ENCODE data around the gene LRRN4. TPM values are rescaled to one million over a fixed set of nuclear protein-coding genes. Genes with fewer than 3 reads are reported as not detected.

The LRRN4 gene
- total RNA-seq, 4 donors from 2014 or later = not detected

DNA sequence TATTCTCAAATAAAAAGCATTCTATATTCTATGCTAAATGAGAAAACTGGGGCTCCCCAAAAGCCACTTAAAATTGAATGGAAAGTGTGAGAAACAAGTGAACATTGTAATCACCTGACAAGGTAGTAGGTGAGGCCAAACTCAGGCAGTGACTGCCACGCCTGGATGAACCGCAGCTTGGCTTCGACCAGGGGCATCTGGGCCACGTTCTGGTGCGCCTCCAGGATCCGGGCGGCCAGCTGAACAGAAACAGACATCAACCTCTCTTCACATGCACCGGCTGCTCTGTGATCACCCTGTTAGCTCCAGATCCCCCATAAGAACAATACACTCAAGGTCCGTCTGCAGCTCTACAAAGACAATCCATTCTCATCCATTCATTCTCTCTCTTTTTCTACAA, 30.1 kb upstream of the LRRN4 start:
- Histone ChIP-seq H3K9me3 (no peaks in the 10 kb centered on the region), H3K4me3 (no peak overlapping the region), H3K36me3 (no peaks in the 10 kb centered on the region), H3K27me3 (no peaks in the 10 kb centered on the region), H3K4me1 (no peaks in the 10 kb centered on the region), H3K27ac (no peak overlapping the region)
- no peak for TF ChIP-seq EP300 (IDR thresholded peaks at IDR 0.05)
- no peak for TF ChIP-seq CTCF (IDR thresholded peaks at IDR 0.05)
- no peak for TF ChIP-seq POLR2A (IDR thresholded peaks at IDR 0.05)
- DNase-seq (ENCODE audit: low spot score in 2 of 2) = no peak
- WGBS, 2 donors = 84 to 85% methylated on average over 9 of the region's 9 CpGs

DNA sequence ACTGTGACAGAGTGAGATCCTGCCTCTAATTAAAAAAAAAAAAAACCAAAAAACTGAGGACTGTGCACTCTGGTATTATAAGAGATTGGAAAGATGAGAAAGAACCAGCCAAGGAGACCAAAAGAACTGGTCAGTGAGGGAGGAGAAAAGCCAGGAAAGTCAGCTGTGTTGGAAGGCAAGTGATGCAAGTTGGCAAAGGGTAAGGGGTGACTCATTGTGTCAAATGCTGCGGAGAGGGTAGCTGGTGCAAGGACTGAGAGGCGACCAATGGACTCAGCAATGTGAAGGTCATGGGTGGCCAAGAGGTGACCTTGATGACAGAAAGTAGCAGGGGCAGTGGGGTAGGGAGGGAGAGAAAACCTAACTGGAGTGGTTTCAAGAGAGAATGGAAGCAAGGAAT, 27.4 kb upstream of the LRRN4 start:
- no peaks in the 10 kb centered on the region for H3K4me1 ChIP-seq
- H3K4me3 ChIP-seq = no peak overlapping the region
- H3K9me3 ChIP-seq = no peaks in the 10 kb centered on the region
- no peaks in the 10 kb centered on the region for H3K36me3 ChIP-seq
- DNase-seq (ENCODE audit: low spot score in 2 of 2) = no peak
- no peak overlapping the region for H3K27ac ChIP-seq
- TF ChIP-seq EP300 (IDR thresholded peaks at IDR 0.05) = no peak
- no peak for TF ChIP-seq CTCF (IDR thresholded peaks at IDR 0.05)
- TF ChIP-seq POLR2A (IDR thresholded peaks at IDR 0.05) = no peak
- 47 to 57% methylated on average over 2 of the region's 2 CpGs for WGBS, 2 donors
- H3K27me3 ChIP-seq = no peaks in the 10 kb centered on the region

GRCh38 chr20:6079016-6079415, 25.2 kb upstream of the LRRN4 start:
- DNase-seq (ENCODE audit: low spot score in 2 of 2) = no peak
- no peak for TF ChIP-seq EP300 (IDR thresholded peaks at IDR 0.05)
- TF ChIP-seq POLR2A (IDR thresholded peaks at IDR 0.05) = no peak
- no peak for TF ChIP-seq CTCF (IDR thresholded peaks at IDR 0.05)
- 61 to 77% methylated on average over 2 of the region's 2 CpGs for WGBS, 2 donors
- Histone ChIP-seq H3K27ac (no peak overlapping the region), H3K36me3 (no peaks in the 10 kb centered on the region), H3K4me3 (no peak overlapping the region), H3K27me3 (no peaks in the 10 kb centered on the region), H3K4me1 (no peaks in the 10 kb centered on the region), H3K9me3 (no peaks in the 10 kb centered on the region)

DNA sequence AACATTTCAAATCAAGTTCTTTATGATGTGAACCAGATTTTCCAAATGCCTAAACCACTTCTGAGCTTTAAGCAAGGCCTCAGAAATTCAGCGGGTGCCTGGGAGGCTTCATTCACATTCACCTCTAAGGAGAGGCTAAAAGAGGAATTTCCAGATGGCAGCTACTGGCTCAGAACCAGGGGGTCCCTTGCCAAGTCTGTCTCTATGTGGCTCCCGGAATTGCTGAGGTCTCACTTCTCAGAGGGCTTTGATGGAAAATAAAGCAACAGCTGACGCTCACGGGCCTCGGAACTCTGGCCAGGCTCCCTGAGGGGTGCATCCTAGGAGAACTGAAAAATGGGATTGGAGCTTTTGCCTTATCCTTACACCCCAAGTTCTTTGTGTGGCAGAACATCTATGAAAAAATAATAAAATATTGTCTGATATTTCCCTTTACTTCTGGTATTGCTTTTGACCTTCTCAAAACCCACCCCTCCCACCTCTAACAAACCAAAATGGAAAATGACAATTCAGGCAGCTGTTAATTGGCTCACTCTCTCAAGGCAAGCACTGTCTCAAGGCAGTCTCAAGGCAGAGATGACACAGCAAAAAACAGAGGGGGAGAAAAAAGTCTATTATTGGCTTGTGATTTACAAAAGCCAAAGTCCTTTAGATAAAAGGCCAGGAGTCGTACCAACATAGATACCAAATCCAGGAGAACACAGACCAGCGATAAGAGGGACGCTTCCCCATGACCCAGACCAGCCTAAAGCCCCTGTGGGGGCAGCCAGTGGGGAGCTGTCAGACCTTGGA, 21.8 kb upstream of the LRRN4 start:
- Histone ChIP-seq H3K27me3 (no peaks in the 10 kb centered on the region), H3K9me3 (no peaks in the 10 kb centered on the region), H3K4me3 (no peak overlapping the region), H3K27ac (no peak overlapping the region), H3K4me1 (no peaks in the 10 kb centered on the region), H3K36me3 (no peaks in the 10 kb centered on the region)
- DNase-seq (ENCODE audit: low spot score in 2 of 2) = no peak
- 50% methylated on average over 8 of the region's 8 CpGs for WGBS, 2 donors
- TF ChIP-seq POLR2A (IDR thresholded peaks at IDR 0.05) (no peak), CTCF (IDR thresholded peaks at IDR 0.05) (no peak), EP300 (IDR thresholded peaks at IDR 0.05) (no peak)

DNA sequence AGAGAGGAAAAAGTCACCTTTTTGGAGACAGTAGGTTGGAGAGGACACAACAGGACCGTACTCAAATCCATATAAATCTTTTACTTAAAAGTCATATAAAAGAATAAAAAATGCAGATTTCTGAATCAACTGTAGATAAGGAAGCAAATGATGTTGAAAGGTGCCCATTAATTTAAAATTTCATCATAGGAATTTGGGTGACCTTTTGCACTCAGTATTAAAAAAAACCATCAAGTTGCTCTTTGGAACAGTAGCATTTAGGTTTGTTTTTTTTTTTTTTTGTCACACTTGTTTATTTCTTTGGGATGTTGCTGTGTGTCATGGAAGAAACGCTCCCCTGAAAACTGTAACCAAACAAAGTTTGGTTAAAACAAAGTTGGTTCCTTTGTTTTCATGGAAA, 20.9 kb upstream of the LRRN4 start:
- no peaks in the 10 kb centered on the region for H3K27me3 ChIP-seq
- TF ChIP-seq POLR2A (IDR thresholded peaks at IDR 0.05) (no peak), CTCF (IDR thresholded peaks at IDR 0.05) (no peak), EP300 (IDR thresholded peaks at IDR 0.05) (no peak)
- H3K4me3 ChIP-seq = no peak overlapping the region
- WGBS, 2 donors = 66 to 72% methylated on average over 2 of the region's 2 CpGs
- no peaks in the 10 kb centered on the region for H3K9me3 ChIP-seq
- no peaks in the 10 kb centered on the region for H3K36me3 ChIP-seq
- no peak overlapping the region for H3K27ac ChIP-seq
- DNase-seq (ENCODE audit: low spot score in 2 of 2) = no peak
- no peaks in the 10 kb centered on the region for H3K4me1 ChIP-seq

Data from tibial nerve (tissue), 4 donors.